Measurements from ENCODE around the gene PRADC1.

Gene PRADC1

DNA sequence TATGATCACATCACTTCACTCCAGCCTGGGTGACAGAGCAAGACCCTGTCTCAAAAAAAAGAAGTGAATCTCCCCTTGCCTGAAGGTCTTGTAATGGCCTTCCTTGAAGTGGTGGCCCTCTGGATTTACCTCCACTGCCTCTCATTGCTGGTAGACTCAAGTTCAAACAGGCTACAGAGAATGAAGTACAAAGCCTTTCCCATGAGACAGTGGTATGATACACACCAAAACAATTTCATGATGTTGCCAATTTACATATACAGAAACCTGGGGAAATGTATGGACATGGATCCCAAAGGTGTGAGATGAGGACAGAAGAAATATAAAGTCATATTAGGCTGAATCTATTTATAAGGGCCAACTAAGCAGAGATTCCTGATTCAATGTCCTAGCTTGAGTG, 35.5 kb downstream of the PRADC1 start:
- DNase-seq, result no peak

- DNase-seq, result peak; percentile 2
These were observed 45.5 kb downstream of the PRADC1 start for GRCh38 chr2:73187549-73187948.

DNA sequence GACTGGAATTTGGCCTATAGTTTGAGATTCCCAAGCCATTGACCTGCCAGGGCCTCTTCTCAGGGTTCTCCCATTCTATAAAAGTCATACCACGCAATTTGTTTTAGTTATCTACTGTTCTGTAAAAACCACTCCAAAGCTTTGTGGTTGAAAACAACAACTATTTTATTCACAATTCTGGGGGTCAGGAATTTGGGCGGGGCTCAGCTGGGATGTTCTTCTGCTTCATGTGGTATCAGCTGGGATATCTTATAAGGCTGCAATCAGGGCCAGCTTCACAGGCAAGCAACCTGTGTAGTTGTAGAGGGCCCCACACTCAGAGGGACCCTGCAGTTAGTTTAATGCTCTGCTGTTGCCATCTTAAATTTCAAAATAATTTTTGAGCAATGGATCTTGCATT, 47.1 kb downstream of the PRADC1 start:
- no peak for DNase-seq
